Neural cell (in vitro differentiated cells): ENCODE data around the gene NUDCD3.

Source experiments
- CTCF ChIP-seq: fragments of 450-650 bp; IDR thresholded peaks from 2 replicates; pipeline ENCODE4 v1.5.1; 2014; ENCODE audit warnings: antibody characterized with exemption, mild to moderate bottlenecking, moderate library complexity; ENCODE audit not compliant: poor library complexity, severe bottlenecking
- EP300 ChIP-seq: fragments of 450-650 bp; conservative IDR thresholded peaks from 2 replicates; pipeline ENCODE4 v1.6.1; 2014; ENCODE audit warnings: antibody characterized with exemption, mild to moderate bottlenecking, moderate library complexity; ENCODE audit not compliant: poor library complexity, severe bottlenecking
- EZH2 ChIP-seq: fragments of 200-600, 300-800 bp; shearing (Covaris generic), sonication (generic); IDR thresholded peaks from 2 replicates; pipeline ENCODE4 v1.6.1; 2014; ENCODE audit warnings: antibody characterized with exemption, low read length, borderline replicate concordance, mild to moderate bottlenecking; ENCODE audit not compliant: insufficient read depth, poor library complexity, severe bottlenecking
- MXI1 ChIP-seq: fragments of 450-650 bp; conservative IDR thresholded peaks from 2 replicates; pipeline ENCODE4 v1.6.1; 2014; ENCODE audit warnings: antibody characterized with exemption, mild to moderate bottlenecking; ENCODE audit not compliant: poor library complexity, severe bottlenecking
- POLR2AphosphoS5 ChIP-seq: IDR thresholded peaks from 2 replicates; pipeline ENCODE4 v1.6.1; 2012
- RAD21 ChIP-seq: fragments of 450-650 bp; conservative IDR thresholded peaks from 2 replicates; pipeline ENCODE4 v1.6.1; 2014; ENCODE audit warnings: antibody characterized with exemption, mild to moderate bottlenecking, moderate library complexity
- SMC3 ChIP-seq: fragments of 450-650 bp; conservative IDR thresholded peaks from 2 replicates; pipeline ENCODE4 v1.6.1; 2014; ENCODE audit warnings: antibody characterized with exemption, mild to moderate bottlenecking, moderate library complexity; ENCODE audit not compliant: poor library complexity
- TAF1 ChIP-seq: IDR thresholded peaks from 2 replicates; pipeline ENCODE4 v1.6.1; 2012; ENCODE audit warnings: low read depth
- TF ChIP-seq, protein P1 (sequence below): IDR thresholded peaks from 2 replicates; pipeline ENCODE4 v1.6.1; 2012; ENCODE audit warnings: borderline replicate concordance

- no peak for TF ChIP-seq CTCF
- TF ChIP-seq EP300 = no peak
- TF ChIP-seq POLR2AphosphoS5 = no peak
- TF ChIP-seq TAF1 = no peak
- TF ChIP-seq, protein P1, sequence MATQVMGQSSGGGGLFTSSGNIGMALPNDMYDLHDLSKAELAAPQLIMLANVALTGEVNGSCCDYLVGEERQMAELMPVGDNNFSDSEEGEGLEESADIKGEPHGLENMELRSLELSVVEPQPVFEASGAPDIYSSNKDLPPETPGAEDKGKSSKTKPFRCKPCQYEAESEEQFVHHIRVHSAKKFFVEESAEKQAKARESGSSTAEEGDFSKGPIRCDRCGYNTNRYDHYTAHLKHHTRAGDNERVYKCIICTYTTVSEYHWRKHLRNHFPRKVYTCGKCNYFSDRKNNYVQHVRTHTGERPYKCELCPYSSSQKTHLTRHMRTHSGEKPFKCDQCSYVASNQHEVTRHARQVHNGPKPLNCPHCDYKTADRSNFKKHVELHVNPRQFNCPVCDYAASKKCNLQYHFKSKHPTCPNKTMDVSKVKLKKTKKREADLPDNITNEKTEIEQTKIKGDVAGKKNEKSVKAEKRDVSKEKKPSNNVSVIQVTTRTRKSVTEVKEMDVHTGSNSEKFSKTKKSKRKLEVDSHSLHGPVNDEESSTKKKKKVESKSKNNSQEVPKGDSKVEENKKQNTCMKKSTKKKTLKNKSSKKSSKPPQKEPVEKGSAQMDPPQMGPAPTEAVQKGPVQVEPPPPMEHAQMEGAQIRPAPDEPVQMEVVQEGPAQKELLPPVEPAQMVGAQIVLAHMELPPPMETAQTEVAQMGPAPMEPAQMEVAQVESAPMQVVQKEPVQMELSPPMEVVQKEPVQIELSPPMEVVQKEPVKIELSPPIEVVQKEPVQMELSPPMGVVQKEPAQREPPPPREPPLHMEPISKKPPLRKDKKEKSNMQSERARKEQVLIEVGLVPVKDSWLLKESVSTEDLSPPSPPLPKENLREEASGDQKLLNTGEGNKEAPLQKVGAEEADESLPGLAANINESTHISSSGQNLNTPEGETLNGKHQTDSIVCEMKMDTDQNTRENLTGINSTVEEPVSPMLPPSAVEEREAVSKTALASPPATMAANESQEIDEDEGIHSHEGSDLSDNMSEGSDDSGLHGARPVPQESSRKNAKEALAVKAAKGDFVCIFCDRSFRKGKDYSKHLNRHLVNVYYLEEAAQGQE = no peak
- TF ChIP-seq SMC3 = no peak
- no peak for TF ChIP-seq RAD21
- TF ChIP-seq EZH2 = no peak
- no peak for TF ChIP-seq MXI1
Measured at GRCh38 chr7:44375236-44375699, 115.2 kb downstream of the NUDCD3 start.
